Brain microvascular endothelial cell (primary cell): Measurements from ENCODE around the gene EFHB.
"Not testable (repeated sequence)": the region's sequence is repeated elsewhere in the genome, so short reads cannot be mapped to it uniquely, and the experiment has no call there.

Experiments used
- DNase-seq: peaks from one replicate; pipeline ENCODE4 v3.0.0-alpha.2; 2020
- H3K27ac ChIP-seq: fragments of 250-450 bp; sonication (Bioruptor Pico); 2 replicates; pipeline ENCODE4 v1.5.1; 2020; ENCODE audit warnings: mild to moderate bottlenecking, moderate library complexity
- H3K27me3 ChIP-seq: fragments of 250-450 bp; sonication (Bioruptor Pico); replicated peaks from 2 replicates; pipeline ENCODE4 v1.5.1; 2020; ENCODE audit warnings: mild to moderate bottlenecking
- H3K36me3 ChIP-seq: fragments of 250-450 bp; sonication (Bioruptor Pico); replicated peaks from 2 replicates; pipeline ENCODE4 v1.5.1; 2020; ENCODE audit warnings: mild to moderate bottlenecking
- H3K4me3 ChIP-seq: 2 replicates; pipeline ENCODE4 v1.5.1; 2011; ENCODE audit warnings: low read depth, mild to moderate bottlenecking, control low read depth, low read length, moderate library complexity
- CTCF ChIP-seq: IDR thresholded peaks from 2 replicates; pipeline ENCODE4 v1.5.1; 2011; ENCODE audit warnings: low read depth, mild to moderate bottlenecking, moderate library complexity, low read length, control low read depth, inconsistent platforms; ENCODE audit errors: missing control alignments
- in situ Hi-C: cut with HindIII; loops from 2 replicates; pipeline ENCODE4 v1.10.0; 2017; ENCODE audit warnings: low sequenced_read_pairs, low pct_ligation_motif_present

The EFHB gene

GRCh38 chr3:19877656-19878055, 56.4 kb downstream of the EFHB start:
- H3K27me3 ChIP-seq: no peaks in the 10 kb centered on the region
- H3K4me3 ChIP-seq: no peak overlapping the region
- H3K27ac ChIP-seq: no peak overlapping the region
- in situ Hi-C loops: no loop called here
- TF ChIP-seq CTCF: no peak
- no peak for DNase-seq
- H3K36me3 ChIP-seq: no peaks in the 10 kb centered on the region

- H3K36me3 ChIP-seq: no peaks in the 10 kb centered on the region
- H3K27ac ChIP-seq: no peak overlapping the region
- in situ Hi-C loops: no loop called here
- DNase-seq: peak; percentile 74
- peak; percentile 82 for TF ChIP-seq CTCF
- H3K27me3 ChIP-seq: no peaks in the 10 kb centered on the region
- H3K4me3 ChIP-seq: no peak overlapping the region
Observed at GRCh38 chr3:19866751-19867347, 67.2 kb downstream of the EFHB start.

GRCh38 chr3:19855318-19855717, 78.7 kb downstream of the EFHB start:
- H3K36me3 ChIP-seq, in situ Hi-C loops, DNase-seq, H3K4me3 ChIP-seq, H3K27ac ChIP-seq, H3K27me3 ChIP-seq: not testable (repeated sequence)

- H3K4me3 ChIP-seq, H3K36me3 ChIP-seq, H3K27ac ChIP-seq, in situ Hi-C loops, H3K27me3 ChIP-seq, DNase-seq: not testable (repeated sequence)
Observed at GRCh38 chr3:19846609-19847008, 87.4 kb downstream of the EFHB start.
